Hair follicular keratinocyte (primary cell): ENCODE measurements around the gene ATR. TPM values are rescaled to one million over a fixed set of nuclear protein-coding genes. Genes with fewer than 3 reads are reported as not detected.

Experiments
- total RNA-seq: library from RNA; depleted of rRNA; stranded (reverse); fragments of >200 nt; gene quantifications from 2 replicates; pipeline ENCODE4 v1.2.3, GENCODE V29; 2015

Gene ATR
- 13.2 and 19.1 TPM in 2 replicates for total RNA-seq

GRCh38 chr3:142578329-142579223, at the start of gene ATR:
Gene ATR (minus strand): TSS chr3:142578733. CDS start chr3:142578704, 29 bp downstream.

GRCh38 chr3:142595951-142596725, 17.6 kb upstream of the ATR start, which contains the start of gene PLS1:
Gene PLS1 (plus strand): TSS chr3:142596393. CDS start chr3:142664238, 67,845 bp downstream.

GRCh38 chr3:142447852-142448823, 130.4 kb downstream of the ATR start, which contains the start of gene XRN1:
Gene XRN1 (minus strand): TSS chr3:142448037. CDS start chr3:142447944, 93 bp downstream.

Other genes starting within 250 kb of the ATR start
- 7.8 and 10.0 TPM in 2 replicates for gene XRN1, start 130.7 kb downstream of the ATR start, total RNA-seq
- 9.1 and 13.4 TPM in 2 replicates for gene PLS1, start 17.7 kb upstream of the ATR start, total RNA-seq
- gene TRPC1, start 145.3 kb upstream of the ATR start, total RNA-seq = 1.8 and 10.0 TPM in 2 replicates